Measurements from ENCODE around the gene ARHGEF37.

GRCh38 chr5:149684371-149684770, 103.1 kb downstream of the ARHGEF37 start:
- TF ChIP-seq, protein P1, sequence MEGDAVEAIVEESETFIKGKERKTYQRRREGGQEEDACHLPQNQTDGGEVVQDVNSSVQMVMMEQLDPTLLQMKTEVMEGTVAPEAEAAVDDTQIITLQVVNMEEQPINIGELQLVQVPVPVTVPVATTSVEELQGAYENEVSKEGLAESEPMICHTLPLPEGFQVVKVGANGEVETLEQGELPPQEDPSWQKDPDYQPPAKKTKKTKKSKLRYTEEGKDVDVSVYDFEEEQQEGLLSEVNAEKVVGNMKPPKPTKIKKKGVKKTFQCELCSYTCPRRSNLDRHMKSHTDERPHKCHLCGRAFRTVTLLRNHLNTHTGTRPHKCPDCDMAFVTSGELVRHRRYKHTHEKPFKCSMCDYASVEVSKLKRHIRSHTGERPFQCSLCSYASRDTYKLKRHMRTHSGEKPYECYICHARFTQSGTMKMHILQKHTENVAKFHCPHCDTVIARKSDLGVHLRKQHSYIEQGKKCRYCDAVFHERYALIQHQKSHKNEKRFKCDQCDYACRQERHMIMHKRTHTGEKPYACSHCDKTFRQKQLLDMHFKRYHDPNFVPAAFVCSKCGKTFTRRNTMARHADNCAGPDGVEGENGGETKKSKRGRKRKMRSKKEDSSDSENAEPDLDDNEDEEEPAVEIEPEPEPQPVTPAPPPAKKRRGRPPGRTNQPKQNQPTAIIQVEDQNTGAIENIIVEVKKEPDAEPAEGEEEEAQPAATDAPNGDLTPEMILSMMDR (IDR thresholded peaks at IDR 0.05): no peak
- TF ChIP-seq POLR2A (IDR thresholded peaks at IDR 0.05) (no peak), POLR2AphosphoS5 (IDR thresholded peaks at IDR 0.05) (no peak)
